A549 (cell line): ENCODE data around the gene TCAF1.
"Not testable (repeated sequence)": the region's sequence is repeated elsewhere in the genome, so short reads cannot be mapped to it uniquely, and the experiment has no call there.

Experiments used
- BHLHE40 ChIP-seq: IDR thresholded peaks from 2 replicates; pipeline ENCODE4 v1.6.1; 2012; ENCODE audit warnings: low read depth, low read length, inconsistent platforms
- CEBPB ChIP-seq, 2 experiments: fragments of >200 bp in 1 of 2; sonication (Bioruptor Twin) in 1 of 2; formaldehyde crosslinking in 1 of 2; IDR thresholded peaks; 2 replicates each; pipeline ENCODE4 v1.6.1; 2012 to 2016
- CTCF ChIP-seq: fragments of >200 bp; sonication (Bioruptor Twin); formaldehyde crosslinking; IDR thresholded peaks from 3 replicates; pipeline ENCODE4 v1.5.1; 2016
- HMGXB4 ChIP-seq: fragments of 250-450 bp; sonication (Bioruptor Pico); IDR thresholded peaks from 2 replicates; pipeline ENCODE4 v1.5.0; 2021; ENCODE audit warnings: mild to moderate bottlenecking, moderate library complexity, borderline replicate concordance
- JUNB ChIP-seq: fragments of >200 bp; sonication (Bioruptor Twin); formaldehyde crosslinking; IDR thresholded peaks from 2 replicates; pipeline ENCODE4 v1.6.1; 2016
- MYC ChIP-seq: IDR thresholded peaks from 2 replicates; pipeline ENCODE4 v1.6.1; 2012; ENCODE audit warnings: mild to moderate bottlenecking, inconsistent platforms, low read length, improper control_type of control experiment, borderline replicate concordance
- NFE2L2 ChIP-seq: fragments of 150-350 bp; conservative IDR thresholded peaks from 2 replicates; pipeline ENCODE4 v1.6.1; 2014; ENCODE audit warnings: low read length
- POLR2A ChIP-seq: IDR thresholded peaks from 2 replicates; pipeline ENCODE4 v1.6.1; 2012; ENCODE audit warnings: mild to moderate bottlenecking, low read length
- SREBF2 ChIP-seq: fragments of 450-650 bp; IDR thresholded peaks from 2 replicates; pipeline ENCODE4 v1.6.1; 2014; ENCODE audit warnings: mild to moderate bottlenecking, moderate library complexity
- ZFP36 ChIP-seq: fragments of 450-650 bp; IDR thresholded peaks from 2 replicates; pipeline ENCODE4 v1.6.1; 2014; ENCODE audit warnings: borderline replicate concordance; ENCODE audit not compliant: partially characterized antibody

DNA sequence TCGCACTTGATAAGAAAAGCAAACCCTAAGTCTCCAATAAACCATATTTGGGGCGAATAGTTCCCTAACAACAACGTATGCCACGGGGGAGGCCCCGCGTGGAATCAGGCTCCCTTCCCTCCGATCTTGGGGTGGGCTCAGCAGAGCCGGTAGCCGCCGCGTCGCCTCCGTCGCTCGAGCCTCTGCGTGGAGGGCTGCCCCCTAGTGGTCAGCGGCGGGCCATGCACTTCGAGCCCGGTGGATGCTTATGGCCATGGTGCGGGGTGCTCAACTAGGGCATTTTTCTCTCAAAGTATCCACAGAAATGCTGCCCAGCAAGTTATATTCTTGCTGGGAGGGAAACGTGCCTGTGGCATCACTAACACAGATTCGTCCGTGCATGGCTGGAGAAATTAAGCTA is 64.8 kb downstream of the TCAF1 start:
- peak; percentile 43 for TF ChIP-seq CTCF
- TF ChIP-seq ZFP36; POLR2A; SREBF2; NFE2L2; BHLHE40; HMGXB4 (CRISPR knock-in tag); CEBPB (IDR thresholded peaks at IDR 0.05); JUNB; MYC: not testable (repeated sequence)
